ENCODE data around the gene ACACA. TPM values are rescaled to one million over a fixed set of nuclear protein-coding genes. Genes with fewer than 3 reads are reported as not detected.

Gene ACACA
- total RNA-seq, 2 donors from 2014 or later = 8.6 to 10.2 TPM

DNA sequence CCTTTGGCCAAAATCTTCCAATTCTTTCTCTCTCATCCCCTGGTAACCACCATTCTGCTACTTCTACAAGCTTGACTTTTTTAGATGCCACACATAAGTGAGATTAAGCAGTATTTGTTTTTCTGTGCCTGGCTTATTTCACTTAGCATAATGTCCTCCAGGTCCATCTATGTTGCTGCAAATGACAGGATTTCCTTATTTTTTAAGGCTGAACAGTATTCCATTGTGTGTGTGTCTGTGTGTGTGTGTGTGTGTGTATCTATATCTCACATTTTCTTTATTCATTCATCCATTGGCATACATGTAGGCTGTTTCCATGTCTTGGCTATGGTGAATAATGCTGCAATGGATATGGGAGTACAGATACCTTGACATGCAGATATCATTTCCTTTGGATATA, 6.1 kb downstream of the ACACA start:
- no peaks in the 10 kb centered on the region for H3K9me3 ChIP-seq
- no peak for DNase-seq (ENCODE audit: low spot score)
- TF ChIP-seq, protein P1, sequence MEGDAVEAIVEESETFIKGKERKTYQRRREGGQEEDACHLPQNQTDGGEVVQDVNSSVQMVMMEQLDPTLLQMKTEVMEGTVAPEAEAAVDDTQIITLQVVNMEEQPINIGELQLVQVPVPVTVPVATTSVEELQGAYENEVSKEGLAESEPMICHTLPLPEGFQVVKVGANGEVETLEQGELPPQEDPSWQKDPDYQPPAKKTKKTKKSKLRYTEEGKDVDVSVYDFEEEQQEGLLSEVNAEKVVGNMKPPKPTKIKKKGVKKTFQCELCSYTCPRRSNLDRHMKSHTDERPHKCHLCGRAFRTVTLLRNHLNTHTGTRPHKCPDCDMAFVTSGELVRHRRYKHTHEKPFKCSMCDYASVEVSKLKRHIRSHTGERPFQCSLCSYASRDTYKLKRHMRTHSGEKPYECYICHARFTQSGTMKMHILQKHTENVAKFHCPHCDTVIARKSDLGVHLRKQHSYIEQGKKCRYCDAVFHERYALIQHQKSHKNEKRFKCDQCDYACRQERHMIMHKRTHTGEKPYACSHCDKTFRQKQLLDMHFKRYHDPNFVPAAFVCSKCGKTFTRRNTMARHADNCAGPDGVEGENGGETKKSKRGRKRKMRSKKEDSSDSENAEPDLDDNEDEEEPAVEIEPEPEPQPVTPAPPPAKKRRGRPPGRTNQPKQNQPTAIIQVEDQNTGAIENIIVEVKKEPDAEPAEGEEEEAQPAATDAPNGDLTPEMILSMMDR (IDR thresholded peaks at IDR 0.05) = no peak

DNA sequence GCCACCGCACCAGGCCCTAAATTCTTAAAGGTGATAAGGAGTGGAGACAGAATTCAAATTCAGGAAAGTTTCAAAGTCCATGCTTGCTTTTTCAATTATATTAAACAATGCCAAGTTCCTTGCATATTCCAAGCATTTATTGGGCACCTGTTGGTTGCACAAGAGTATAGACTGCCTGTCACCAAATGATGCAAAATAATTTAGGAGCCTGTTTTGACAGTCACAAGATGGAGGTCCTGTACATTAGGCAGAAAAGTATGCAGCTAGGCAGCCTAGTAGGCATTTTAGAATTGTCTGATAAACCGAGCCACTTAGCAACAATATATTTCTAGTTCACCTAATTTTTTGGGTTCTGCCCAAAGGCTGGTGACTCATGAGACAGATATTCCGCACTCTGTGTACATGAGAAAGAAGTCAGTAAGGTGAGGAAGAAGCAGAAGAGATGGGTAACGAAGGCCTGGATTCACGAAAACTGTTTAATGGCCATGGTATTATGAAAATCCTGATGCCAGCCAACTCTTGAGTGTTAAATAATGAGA, 7.3 kb downstream of the ACACA start:
- TF ChIP-seq, protein P1 (IDR thresholded peaks at IDR 0.05) = no peak

More for the DNA sequence above, 6.1 kb downstream of the ACACA start:
- Histone ChIP-seq H3K36me3 (no peaks in the 10 kb centered on the region), H3K27me3 (no peaks in the 10 kb centered on the region), H3K4me1 (peaks cover 0 to 8% of the 10 kb centered on the region in 2 donors), H3K27ac (no peak overlapping the region), H3K4me3 (no peak overlapping the region)

DNA sequence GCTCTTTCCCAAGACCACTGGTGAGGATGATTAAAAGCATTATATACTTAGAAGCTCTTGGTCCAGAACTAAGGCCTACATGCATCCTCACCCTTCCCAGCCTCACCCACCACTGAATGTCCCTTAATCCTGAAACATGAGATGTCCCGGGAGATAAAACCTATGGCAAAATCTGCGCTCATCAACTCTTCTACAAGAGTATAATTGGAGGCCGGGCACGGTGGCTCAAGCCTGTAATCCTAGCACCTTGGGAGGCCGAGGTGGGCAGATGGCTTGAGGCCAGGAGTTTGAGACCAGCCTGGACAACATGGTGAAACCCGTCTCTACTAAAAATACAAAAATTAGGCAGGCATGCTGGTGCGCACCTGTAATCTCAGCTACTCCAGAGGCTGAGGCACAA, 13.3 kb downstream of the ACACA start:
- Histone ChIP-seq H3K9me3 (no peaks in the 10 kb centered on the region), H3K36me3 (no peaks in the 10 kb centered on the region), H3K4me1 (peaks cover 0 to 19% of the 10 kb centered on the region in 2 donors), H3K27ac (no peak overlapping the region), H3K27me3 (no peaks in the 10 kb centered on the region), H3K4me3 (no peak overlapping the region)
- TF ChIP-seq, protein P1 (IDR thresholded peaks at IDR 0.05) = no peak
- no peak for DNase-seq (ENCODE audit: low spot score)

More for the DNA sequence above, 7.3 kb downstream of the ACACA start:
- no peaks in the 10 kb centered on the region for H3K9me3 ChIP-seq
- DNase-seq (ENCODE audit: low spot score) = no peak
- no peaks in the 10 kb centered on the region for H3K4me1 ChIP-seq
- H3K27me3 ChIP-seq = no peaks in the 10 kb centered on the region
- H3K4me3 ChIP-seq = no peak overlapping the region
- H3K36me3 ChIP-seq = no peaks in the 10 kb centered on the region
- H3K27ac ChIP-seq = no peak overlapping the region

DNA sequence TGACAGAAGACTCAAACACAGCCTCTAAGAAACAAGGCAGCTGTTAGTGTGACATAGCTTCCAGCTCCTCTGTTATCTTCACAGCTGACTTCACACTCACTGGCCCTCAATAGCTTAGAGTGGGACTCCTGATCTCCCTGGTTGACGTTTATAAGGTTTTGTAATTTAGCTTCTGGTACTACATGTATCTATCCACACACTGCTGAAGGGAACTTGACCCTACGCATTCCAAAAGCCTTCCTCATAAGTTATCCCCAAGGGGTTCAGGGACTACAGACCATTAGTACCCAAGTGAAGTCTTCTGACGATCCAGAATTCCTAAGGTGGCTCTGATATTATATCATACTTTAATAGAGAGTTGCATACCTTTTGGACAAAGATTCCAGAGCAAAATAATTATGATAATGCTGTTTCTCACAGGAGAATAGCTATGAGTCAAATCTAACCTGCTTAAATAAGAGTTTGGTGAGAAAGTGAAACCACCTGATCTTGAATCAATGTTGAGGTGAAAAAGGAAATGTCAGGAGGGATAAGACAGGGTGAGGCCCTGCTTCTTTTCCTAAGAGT, 14.5 kb downstream of the ACACA start:
- TF ChIP-seq, protein P1 (IDR thresholded peaks at IDR 0.05) = no peak
- Histone ChIP-seq H3K27me3 (no peaks in the 10 kb centered on the region), H3K27ac (no peak overlapping the region), H3K4me3 (no peak overlapping the region), H3K36me3 (no peaks in the 10 kb centered on the region), H3K9me3 (no peaks in the 10 kb centered on the region), H3K4me1 (peaks cover 0 to 19% of the 10 kb centered on the region in 2 donors)
- DNase-seq (ENCODE audit: low spot score) = no peak

DNA sequence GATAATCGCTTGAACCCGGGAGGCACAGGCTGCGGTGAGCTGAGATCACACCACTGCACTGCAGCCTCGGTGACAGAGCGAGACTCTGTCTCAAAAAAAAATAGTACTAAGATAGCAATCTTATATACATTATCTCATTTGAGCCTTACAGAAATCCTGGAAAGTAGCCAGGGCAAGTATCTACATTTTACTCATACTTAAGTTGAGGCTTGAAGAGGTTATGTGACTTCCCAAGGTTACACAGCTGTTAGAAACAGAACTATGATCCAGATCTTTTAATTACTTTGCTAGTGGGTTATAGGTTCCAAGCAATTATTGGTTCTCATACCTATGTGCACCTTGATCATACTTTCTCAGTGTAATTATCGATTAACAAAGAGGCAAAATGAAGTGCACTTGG, 15.5 kb downstream of the ACACA start:
- Histone ChIP-seq H3K4me1 (peaks cover 0 to 19% of the 10 kb centered on the region in 2 donors), H3K27ac (no peak overlapping the region), H3K4me3 (no peak overlapping the region), H3K36me3 (no peaks in the 10 kb centered on the region), H3K27me3 (no peaks in the 10 kb centered on the region), H3K9me3 (no peaks in the 10 kb centered on the region)
- no peak for DNase-seq (ENCODE audit: low spot score)
- TF ChIP-seq, protein P1 (IDR thresholded peaks at IDR 0.05) = no peak

DNA sequence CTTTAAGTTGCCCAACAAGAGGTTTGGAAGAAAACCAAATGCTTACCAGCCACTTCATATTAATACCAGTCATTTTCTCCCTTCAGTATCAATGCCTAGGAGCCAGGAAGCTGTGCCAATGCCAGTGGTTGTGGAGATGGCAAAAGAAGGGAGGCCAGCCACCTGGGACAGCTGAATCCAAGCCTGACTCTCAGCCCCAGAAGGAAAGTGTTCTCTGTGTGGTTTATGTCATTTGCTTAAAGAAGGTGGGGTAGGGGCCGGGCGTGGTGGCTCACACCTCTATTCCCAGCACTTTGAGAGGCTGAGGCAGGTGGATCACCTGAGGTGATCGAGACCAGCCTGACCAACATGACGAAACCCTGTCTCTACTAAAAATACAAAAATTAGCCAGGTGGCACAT, 17.5 kb downstream of the ACACA start:
- TF ChIP-seq, protein P1 (IDR thresholded peaks at IDR 0.05) = no peak
- Histone ChIP-seq H3K36me3 (no peaks in the 10 kb centered on the region), H3K9me3 (no peaks in the 10 kb centered on the region), H3K27me3 (no peaks in the 10 kb centered on the region), H3K27ac (no peak overlapping the region), H3K4me3 (no peak overlapping the region), H3K4me1 (peaks cover 0 to 19% of the 10 kb centered on the region in 2 donors)
- no peak for DNase-seq (ENCODE audit: low spot score)

Measured in right atrium auricular region (tissue), 2 donors.